H1 (cell line): ENCODE data around the gene MXD1. TPM values are rescaled to one million over a fixed set of nuclear protein-coding genes. Genes with fewer than 3 reads are reported as not detected.

ENCODE experiments used
- PHF8 ChIP-seq: fragments of 200-600 bp; sonication (generic); conservative IDR thresholded peaks from 2 replicates; pipeline ENCODE4 v1.7.1; 2012; ENCODE audit warnings: low read depth, mild to moderate bottlenecking, inconsistent platforms, low read length, moderate library complexity
- POU5F1 ChIP-seq: IDR thresholded peaks from 2 replicates; pipeline ENCODE4 v1.6.1; 2011; ENCODE audit warnings: low read depth, mild to moderate bottlenecking, low read length, moderate library complexity
- SIX5 ChIP-seq: IDR thresholded peaks from 2 replicates; pipeline ENCODE4 v1.6.1; 2011; ENCODE audit warnings: mild to moderate bottlenecking, low read depth, low read length
- polyA plus RNA-seq, 7 experiments: library from polyadenylated mRNA; depleted of rRNA in 3 of 7; stranded (reverse) in 5 of 7; unstranded in 2 of 7; fragments of >200 nt in 5 of 7; fragments of 200-250 nt in 2 of 7; gene quantifications; 1 replicate in 5 of 7; 2 replicates in 1 of 7; 4 replicates in 1 of 7; pipeline versions ENCODE4 v1.2.1 to v1.2.3, GENCODE V29; 2011 to 2013; ENCODE audit warnings: missing spikeins in 2 of 7, mixed read lengths in 2 of 7
- total RNA-seq: library from RNA; stranded (reverse); fragmentation: NEBNext Ultra II Directional; extraction: Animal tissue kit (Norgen Biotek cat#: 25700); gene quantifications from 2 replicates; pipeline ENCODE4 v1.2.1, GENCODE V29; 2021
- TF ChIP-seq, protein P1 (sequence below): fragments of 300-600 bp; sonication (generic); IDR thresholded peaks from 2 replicates; pipeline ENCODE4 v1.7.1; 2012; ENCODE audit warnings: low read length, moderate library complexity, mild to moderate bottlenecking, inconsistent platforms; ENCODE audit not compliant: insufficient replicate concordance

Gene MXD1
- total and polyA plus RNA-seq, 2 of the 8 experiments (the other 6 are each of a cell fraction or from before 2014, with no cell fraction given) = 1.6 to 2.6 TPM

DNA sequence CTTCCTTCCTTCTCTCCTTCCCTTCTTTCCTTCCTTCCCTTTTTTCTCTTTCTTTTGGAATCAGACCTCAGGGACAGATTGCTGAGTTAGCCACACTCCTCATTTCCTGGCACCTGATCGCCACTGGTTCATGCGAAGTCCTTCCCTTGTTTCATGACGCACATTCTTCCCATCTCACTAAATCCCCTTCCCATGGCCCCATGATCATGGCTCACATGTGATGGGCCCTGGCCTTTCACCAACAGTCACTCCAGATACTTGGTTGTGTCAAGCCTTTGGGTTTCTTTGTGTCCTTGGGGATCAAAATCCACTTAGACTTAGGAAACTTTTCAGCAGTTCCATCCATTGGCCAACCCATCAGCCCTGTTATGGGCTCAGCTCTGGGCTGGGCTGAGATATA lies 70.3 kb downstream of the MXD1 start (continued):
- TF ChIP-seq, protein P1, sequence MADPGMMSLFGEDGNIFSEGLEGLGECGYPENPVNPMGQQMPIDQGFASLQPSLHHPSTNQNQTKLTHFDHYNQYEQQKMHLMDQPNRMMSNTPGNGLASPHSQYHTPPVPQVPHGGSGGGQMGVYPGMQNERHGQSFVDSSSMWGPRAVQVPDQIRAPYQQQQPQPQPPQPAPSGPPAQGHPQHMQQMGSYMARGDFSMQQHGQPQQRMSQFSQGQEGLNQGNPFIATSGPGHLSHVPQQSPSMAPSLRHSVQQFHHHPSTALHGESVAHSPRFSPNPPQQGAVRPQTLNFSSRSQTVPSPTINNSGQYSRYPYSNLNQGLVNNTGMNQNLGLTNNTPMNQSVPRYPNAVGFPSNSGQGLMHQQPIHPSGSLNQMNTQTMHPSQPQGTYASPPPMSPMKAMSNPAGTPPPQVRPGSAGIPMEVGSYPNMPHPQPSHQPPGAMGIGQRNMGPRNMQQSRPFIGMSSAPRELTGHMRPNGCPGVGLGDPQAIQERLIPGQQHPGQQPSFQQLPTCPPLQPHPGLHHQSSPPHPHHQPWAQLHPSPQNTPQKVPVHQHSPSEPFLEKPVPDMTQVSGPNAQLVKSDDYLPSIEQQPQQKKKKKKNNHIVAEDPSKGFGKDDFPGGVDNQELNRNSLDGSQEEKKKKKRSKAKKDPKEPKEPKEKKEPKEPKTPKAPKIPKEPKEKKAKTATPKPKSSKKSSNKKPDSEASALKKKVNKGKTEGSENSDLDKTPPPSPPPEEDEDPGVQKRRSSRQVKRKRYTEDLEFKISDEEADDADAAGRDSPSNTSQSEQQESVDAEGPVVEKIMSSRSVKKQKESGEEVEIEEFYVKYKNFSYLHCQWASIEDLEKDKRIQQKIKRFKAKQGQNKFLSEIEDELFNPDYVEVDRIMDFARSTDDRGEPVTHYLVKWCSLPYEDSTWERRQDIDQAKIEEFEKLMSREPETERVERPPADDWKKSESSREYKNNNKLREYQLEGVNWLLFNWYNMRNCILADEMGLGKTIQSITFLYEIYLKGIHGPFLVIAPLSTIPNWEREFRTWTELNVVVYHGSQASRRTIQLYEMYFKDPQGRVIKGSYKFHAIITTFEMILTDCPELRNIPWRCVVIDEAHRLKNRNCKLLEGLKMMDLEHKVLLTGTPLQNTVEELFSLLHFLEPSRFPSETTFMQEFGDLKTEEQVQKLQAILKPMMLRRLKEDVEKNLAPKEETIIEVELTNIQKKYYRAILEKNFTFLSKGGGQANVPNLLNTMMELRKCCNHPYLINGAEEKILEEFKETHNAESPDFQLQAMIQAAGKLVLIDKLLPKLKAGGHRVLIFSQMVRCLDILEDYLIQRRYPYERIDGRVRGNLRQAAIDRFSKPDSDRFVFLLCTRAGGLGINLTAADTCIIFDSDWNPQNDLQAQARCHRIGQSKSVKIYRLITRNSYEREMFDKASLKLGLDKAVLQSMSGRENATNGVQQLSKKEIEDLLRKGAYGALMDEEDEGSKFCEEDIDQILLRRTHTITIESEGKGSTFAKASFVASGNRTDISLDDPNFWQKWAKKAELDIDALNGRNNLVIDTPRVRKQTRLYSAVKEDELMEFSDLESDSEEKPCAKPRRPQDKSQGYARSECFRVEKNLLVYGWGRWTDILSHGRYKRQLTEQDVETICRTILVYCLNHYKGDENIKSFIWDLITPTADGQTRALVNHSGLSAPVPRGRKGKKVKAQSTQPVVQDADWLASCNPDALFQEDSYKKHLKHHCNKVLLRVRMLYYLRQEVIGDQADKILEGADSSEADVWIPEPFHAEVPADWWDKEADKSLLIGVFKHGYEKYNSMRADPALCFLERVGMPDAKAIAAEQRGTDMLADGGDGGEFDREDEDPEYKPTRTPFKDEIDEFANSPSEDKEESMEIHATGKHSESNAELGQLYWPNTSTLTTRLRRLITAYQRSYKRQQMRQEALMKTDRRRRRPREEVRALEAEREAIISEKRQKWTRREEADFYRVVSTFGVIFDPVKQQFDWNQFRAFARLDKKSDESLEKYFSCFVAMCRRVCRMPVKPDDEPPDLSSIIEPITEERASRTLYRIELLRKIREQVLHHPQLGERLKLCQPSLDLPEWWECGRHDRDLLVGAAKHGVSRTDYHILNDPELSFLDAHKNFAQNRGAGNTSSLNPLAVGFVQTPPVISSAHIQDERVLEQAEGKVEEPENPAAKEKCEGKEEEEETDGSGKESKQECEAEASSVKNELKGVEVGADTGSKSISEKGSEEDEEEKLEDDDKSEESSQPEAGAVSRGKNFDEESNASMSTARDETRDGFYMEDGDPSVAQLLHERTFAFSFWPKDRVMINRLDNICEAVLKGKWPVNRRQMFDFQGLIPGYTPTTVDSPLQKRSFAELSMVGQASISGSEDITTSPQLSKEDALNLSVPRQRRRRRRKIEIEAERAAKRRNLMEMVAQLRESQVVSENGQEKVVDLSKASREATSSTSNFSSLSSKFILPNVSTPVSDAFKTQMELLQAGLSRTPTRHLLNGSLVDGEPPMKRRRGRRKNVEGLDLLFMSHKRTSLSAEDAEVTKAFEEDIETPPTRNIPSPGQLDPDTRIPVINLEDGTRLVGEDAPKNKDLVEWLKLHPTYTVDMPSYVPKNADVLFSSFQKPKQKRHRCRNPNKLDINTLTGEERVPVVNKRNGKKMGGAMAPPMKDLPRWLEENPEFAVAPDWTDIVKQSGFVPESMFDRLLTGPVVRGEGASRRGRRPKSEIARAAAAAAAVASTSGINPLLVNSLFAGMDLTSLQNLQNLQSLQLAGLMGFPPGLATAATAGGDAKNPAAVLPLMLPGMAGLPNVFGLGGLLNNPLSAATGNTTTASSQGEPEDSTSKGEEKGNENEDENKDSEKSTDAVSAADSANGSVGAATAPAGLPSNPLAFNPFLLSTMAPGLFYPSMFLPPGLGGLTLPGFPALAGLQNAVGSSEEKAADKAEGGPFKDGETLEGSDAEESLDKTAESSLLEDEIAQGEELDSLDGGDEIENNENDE = no peak
- TF ChIP-seq SIX5 (no peak), PHF8 (no peak), POU5F1 (no peak)
